MM.1S (cell line): ENCODE measurements around the gene CELF4.

Experiments used
- CTCF ChIP-seq: fragments of 300-600 bp; sonication (generic); IDR thresholded peaks from 2 replicates; pipeline ENCODE4 v1.5.1; 2016; ENCODE audit warnings: antibody characterized with exemption, low read length, mixed read lengths
- EZH2 ChIP-seq: fragments of 300-600 bp; sonication (generic); optimal IDR thresholded peaks from 2 replicates; pipeline ENCODE3; 2017; ENCODE audit warnings: low read depth, mild to moderate bottlenecking, antibody characterized with exemption, low read length, mixed read lengths
- EZH2phosphoT487 ChIP-seq: fragments of 300-600 bp; sonication (generic); IDR thresholded peaks from 2 replicates; pipeline ENCODE4 v1.6.1; 2018; ENCODE audit warnings: antibody characterized with exemption, low read length

- TF ChIP-seq EZH2 (no peak), CTCF (no peak), EZH2phosphoT487 (no peak)
Measured at GRCh38 chr18:37332628-37333420, 232.8 kb downstream of the CELF4 start.
